ENCODE data around the gene NFATC2IP. TPM values are rescaled to one million over a fixed set of nuclear protein-coding genes. Genes with fewer than 3 reads are reported as not detected.
A peak's percentile ranks its signal among the peaks of the same experiment; 100 is the strongest.

NFATC2IP gene
- total and polyA plus RNA-seq, 9 of the 15 experiments (the other 6 are each of a cell fraction or from before 2014, with no cell fraction given), result 15.6 to 106 (median 46.9) TPM

GRCh38 chr16:28924762-28925385 is 25.9 kb upstream of the NFATC2IP start, which contains the start of gene RABEP2 (continued):
- TF ChIP-seq CREB3L1 (IDR thresholded peaks at IDR 0.05; ENCODE audit: borderline replicate concordance, low read depth), result no peak
- no peak for TF ChIP-seq FOXK2 (conservative IDR thresholded peaks at IDR 0.05 in 1 of 2, IDR thresholded peaks at IDR 0.05 in 1 of 2; ENCODE audit: low read depth in 2 of 2)
- no peak for TF ChIP-seq ZNF253 (CRISPR knock-in tag; conservative IDR thresholded peaks at IDR 0.05)
- no peak for TF ChIP-seq ZNF707 (CRISPR knock-in tag; conservative IDR thresholded peaks at IDR 0.05)
- no peak for TF ChIP-seq HEY1 (CRISPR knock-in tag; IDR thresholded peaks at IDR 0.05; ENCODE audit: borderline replicate concordance)
- TF ChIP-seq ZNF3 (CRISPR knock-in tag; IDR thresholded peaks at IDR 0.05), result no peak
- no peak for TF ChIP-seq UBTF (IDR thresholded peaks at IDR 0.05; ENCODE audit: borderline replicate concordance in 1 of 2, low read depth in 2 of 2, low read length in 2 of 2)
- TF ChIP-seq NFRKB (IDR thresholded peaks at IDR 0.05; ENCODE audit: low read depth), result no peak
- TF ChIP-seq, protein P1, sequence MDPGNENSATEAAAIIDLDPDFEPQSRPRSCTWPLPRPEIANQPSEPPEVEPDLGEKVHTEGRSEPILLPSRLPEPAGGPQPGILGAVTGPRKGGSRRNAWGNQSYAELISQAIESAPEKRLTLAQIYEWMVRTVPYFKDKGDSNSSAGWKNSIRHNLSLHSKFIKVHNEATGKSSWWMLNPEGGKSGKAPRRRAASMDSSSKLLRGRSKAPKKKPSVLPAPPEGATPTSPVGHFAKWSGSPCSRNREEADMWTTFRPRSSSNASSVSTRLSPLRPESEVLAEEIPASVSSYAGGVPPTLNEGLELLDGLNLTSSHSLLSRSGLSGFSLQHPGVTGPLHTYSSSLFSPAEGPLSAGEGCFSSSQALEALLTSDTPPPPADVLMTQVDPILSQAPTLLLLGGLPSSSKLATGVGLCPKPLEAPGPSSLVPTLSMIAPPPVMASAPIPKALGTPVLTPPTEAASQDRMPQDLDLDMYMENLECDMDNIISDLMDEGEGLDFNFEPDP (CRISPR knock-in tag; IDR thresholded peaks at IDR 0.05), result no peak
- no peak for TF ChIP-seq ZNF24 (IDR thresholded peaks at IDR 0.05)
- TF ChIP-seq ZNF224 (CRISPR knock-in tag; IDR thresholded peaks at IDR 0.05), result no peak
- TF ChIP-seq, protein P2, sequence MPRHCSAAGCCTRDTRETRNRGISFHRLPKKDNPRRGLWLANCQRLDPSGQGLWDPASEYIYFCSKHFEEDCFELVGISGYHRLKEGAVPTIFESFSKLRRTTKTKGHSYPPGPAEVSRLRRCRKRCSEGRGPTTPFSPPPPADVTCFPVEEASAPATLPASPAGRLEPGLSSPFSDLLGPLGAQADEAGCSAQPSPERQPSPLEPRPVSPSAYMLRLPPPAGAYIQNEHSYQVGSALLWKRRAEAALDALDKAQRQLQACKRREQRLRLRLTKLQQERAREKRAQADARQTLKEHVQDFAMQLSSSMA (CRISPR knock-in tag; IDR thresholded peaks at IDR 0.05), result no peak
- no peak for TF ChIP-seq XRCC5 (IDR thresholded peaks at IDR 0.05; ENCODE audit: low read depth, low read length)
- TF ChIP-seq SRSF9 (IDR thresholded peaks at IDR 0.05; ENCODE audit: borderline replicate concordance, low read depth, low read length), result no peak
- no peak for TF ChIP-seq KAT2B (IDR thresholded peaks at IDR 0.05; ENCODE audit: low read depth, low read length)
- no peak; the same call in 1 of the 2 replicates for TF ChIP-seq ZBTB1 (CRISPR knock-in tag; IDR thresholded peaks at IDR 0.05; ENCODE audit: borderline replicate concordance, low read depth)
- TF ChIP-seq ELF2 (CRISPR knock-in tag; IDR thresholded peaks at IDR 0.05), result peak; percentile 93
- TF ChIP-seq TOE1 (IDR thresholded peaks at IDR 0.05; ENCODE audit: borderline replicate concordance), result no peak
- no peak for TF ChIP-seq TOE1 (CRISPR knock-in tag; IDR thresholded peaks at IDR 0.05; ENCODE audit: borderline replicate concordance, low read depth)
- TF ChIP-seq RAD51 (IDR thresholded peaks at IDR 0.05; ENCODE audit: borderline replicate concordance, low read depth), result no peak

Data from K562 (cell line).